ENCODE results near the gene KAZN. TPM values are rescaled to one million over a fixed set of nuclear protein-coding genes. Genes with fewer than 3 reads are reported as not detected.

KAZN gene
- total and polyA plus RNA-seq, 10 donors: 20.0 to 245 (median 144) TPM

- H3K27ac ChIP-seq: peak overlapping the region in 4 of 8 donors; percentile 11 to 80 (median 71)
- no peak for DNase-seq
- intact Hi-C loops (cut with DNase I; ENCODE audit: low total_unique reads): no loop called here
- H3K4me3 ChIP-seq: no peak overlapping the region
- H3K4me1 ChIP-seq: peaks cover 8 to 49% (median 26%) of the 10 kb centered on the region in 6 donors
- no peaks in the 10 kb centered on the region for H3K9me3 ChIP-seq
- no peak for TF ChIP-seq POLR2A (IDR thresholded peaks at IDR 0.05)
- no peak for TF ChIP-seq POLR2AphosphoS5 (IDR thresholded peaks at IDR 0.05)
- no peak for TF ChIP-seq CTCF (IDR thresholded peaks at IDR 0.05 in 8 of 11, conservative IDR thresholded peaks at IDR 0.05 in 3 of 11)
- H3K36me3 ChIP-seq: no peaks in the 10 kb centered on the region
- WGBS, 5 donors: 78 to 95% (median 88%) methylated on average over 5 of the region's 5 CpGs
- H3K27me3 ChIP-seq (replicated peaks in 1 of 7): no peaks in the 10 kb centered on the region
These were observed 310.8 kb downstream of the KAZN start for GRCh38 chr1:14909273-14909672.

GRCh38 chr1:14909920-14910460 lies 311.5 kb downstream of the KAZN start:
- Histone ChIP-seq H3K4me3 (no peak overlapping the region), H3K36me3 (no peaks in the 10 kb centered on the region), H3K4me1 (peaks cover 8 to 55% (median 27%) of the 10 kb centered on the region in 6 donors), H3K27ac (peak overlapping the region; percentile 36 to 83 (median 70)), H3K9me3 (no peaks in the 10 kb centered on the region), H3K27me3 (replicated peaks in 1 of 7) (no peaks in the 10 kb centered on the region)
- no peak for DNase-seq
- intact Hi-C loops (cut with DNase I; ENCODE audit: low total_unique reads): loop anchor here (10.0 kb wide), 1 partner anchor 95 kb away; no protein-coding TSS in a partner anchor
- WGBS, 5 donors: 83 to 91% (median 89%) methylated on average over 10 of the region's 10 CpGs
- no peak for TF ChIP-seq CTCF (IDR thresholded peaks at IDR 0.05 in 8 of 11, conservative IDR thresholded peaks at IDR 0.05 in 3 of 11)
- no peak for TF ChIP-seq POLR2AphosphoS5 (IDR thresholded peaks at IDR 0.05)
- no peak for TF ChIP-seq POLR2A (IDR thresholded peaks at IDR 0.05)

GRCh38 chr1:14910984-14911721 lies 312.7 kb downstream of the KAZN start:
- Histone ChIP-seq H3K36me3 (no peaks in the 10 kb centered on the region), H3K4me3 (no peak overlapping the region), H3K4me1 (peaks cover 8 to 61% (median 31%) of the 10 kb centered on the region in 6 donors), H3K27ac (peak overlapping the region; percentile 29 to 83 (median 70)), H3K27me3 (replicated peaks in 1 of 7) (no peaks in the 10 kb centered on the region), H3K9me3 (no peaks in the 10 kb centered on the region)
- 60 to 82% (median 62%) methylated on average over 9 to 12 of the region's 12 CpGs for WGBS, 5 donors
- peak; percentile 86 for DNase-seq
- peak; percentile 72 to 80 (median 77) for TF ChIP-seq POLR2AphosphoS5 (IDR thresholded peaks at IDR 0.05)
- TF ChIP-seq POLR2A (IDR thresholded peaks at IDR 0.05): no peak
- TF ChIP-seq CTCF (IDR thresholded peaks at IDR 0.05 in 8 of 11, conservative IDR thresholded peaks at IDR 0.05 in 3 of 11): no peak
- intact Hi-C loops (cut with DNase I; ENCODE audit: low total_unique reads): loop anchor here (10.0 kb wide), 1 partner anchor 96 kb away; no protein-coding TSS in a partner anchor
